Fibroblast of skin of back (primary cell): ENCODE results near the gene COMMD1.
"Not testable (repeated sequence)": the region's sequence is repeated elsewhere in the genome, so short reads cannot be mapped to it uniquely, and the experiment has no call there.

ENCODE experiments used
- DNase-seq: peaks from one replicate; pipeline ENCODE4 v3.0.0-alpha.2; 2013

The COMMD1 gene

DNA sequence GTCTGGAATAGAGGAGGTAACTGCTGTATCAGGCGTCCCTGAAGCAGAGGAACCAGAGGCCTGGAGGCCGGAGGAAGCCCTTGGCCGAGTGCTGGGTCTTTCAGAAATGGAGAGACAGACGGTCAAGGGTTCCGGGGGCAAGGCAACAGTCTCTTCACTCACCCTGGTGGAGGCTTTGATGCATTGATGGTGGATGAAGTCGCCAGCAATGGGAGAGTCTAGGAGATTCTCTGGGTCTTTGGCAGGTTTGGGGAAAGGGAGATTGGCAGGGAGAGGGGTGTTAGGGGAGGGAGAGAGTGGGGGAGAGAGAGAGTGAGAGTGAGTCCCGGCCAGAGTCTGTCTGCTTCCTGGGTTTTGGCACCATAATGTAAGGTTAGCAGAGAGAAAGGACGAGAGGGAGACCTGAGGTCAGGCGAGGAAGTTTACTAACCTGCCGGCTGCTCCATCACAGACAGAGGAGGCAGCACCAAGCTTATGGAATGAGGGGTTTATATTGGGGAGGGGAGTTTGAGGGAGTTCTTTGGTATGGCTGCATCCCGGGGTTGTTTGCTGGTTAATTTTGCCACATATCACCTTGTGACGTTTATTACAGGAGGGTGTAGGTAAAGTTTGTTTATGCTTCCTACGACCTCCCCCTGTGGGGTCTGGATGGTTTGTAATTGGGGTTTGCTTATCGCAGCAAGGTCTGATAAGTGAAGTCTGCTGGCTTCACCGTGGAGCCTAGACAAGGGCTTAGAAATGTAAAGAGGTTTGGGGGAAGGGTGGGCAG lies 19.6 kb downstream of the COMMD1 start:
- DNase-seq, result no peak

DNA sequence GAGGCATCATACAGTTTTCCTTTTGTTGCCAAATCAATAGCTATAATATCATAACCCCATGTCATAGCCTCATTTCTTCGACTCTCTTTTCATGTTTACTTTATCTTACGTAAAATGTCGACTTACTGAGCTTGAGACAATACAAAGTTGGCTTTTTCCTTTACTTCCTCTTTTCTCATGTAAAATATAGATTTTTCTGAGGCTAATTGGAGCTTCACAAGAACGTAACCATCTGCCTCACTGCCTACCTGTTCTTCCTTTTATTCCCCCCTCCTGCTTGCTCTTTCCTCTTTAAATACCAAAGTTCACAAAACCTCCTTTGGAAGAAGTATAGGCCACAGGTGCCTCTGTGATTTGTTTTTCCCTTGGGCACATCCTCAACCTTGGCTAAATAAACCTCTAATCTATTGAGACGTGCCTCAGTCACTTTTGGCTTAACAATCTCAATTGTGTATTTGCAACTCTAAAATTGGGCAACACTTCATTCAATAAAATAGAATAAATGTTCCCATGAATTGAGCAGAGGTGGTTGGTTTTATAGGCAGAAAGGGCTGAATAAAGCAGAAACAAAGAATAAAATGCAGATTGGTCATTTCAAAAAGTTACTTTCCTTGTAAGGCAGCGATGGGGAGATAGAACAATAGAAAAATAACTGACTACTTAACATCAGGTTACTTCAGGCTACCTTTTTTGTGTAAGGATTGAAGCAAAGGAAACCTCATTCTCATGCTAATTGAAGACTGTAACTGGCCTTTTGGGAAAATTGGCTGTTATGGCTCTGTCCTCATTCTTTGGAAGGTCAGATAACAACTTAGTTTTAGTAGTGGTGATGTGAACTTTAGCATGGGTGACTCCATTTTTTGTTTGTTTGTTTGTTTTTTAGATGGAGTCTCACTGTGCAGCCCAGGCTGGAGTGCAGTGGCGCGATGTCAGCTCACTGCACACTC lies 21.3 kb downstream of the COMMD1 start:
- no peak for DNase-seq

DNA sequence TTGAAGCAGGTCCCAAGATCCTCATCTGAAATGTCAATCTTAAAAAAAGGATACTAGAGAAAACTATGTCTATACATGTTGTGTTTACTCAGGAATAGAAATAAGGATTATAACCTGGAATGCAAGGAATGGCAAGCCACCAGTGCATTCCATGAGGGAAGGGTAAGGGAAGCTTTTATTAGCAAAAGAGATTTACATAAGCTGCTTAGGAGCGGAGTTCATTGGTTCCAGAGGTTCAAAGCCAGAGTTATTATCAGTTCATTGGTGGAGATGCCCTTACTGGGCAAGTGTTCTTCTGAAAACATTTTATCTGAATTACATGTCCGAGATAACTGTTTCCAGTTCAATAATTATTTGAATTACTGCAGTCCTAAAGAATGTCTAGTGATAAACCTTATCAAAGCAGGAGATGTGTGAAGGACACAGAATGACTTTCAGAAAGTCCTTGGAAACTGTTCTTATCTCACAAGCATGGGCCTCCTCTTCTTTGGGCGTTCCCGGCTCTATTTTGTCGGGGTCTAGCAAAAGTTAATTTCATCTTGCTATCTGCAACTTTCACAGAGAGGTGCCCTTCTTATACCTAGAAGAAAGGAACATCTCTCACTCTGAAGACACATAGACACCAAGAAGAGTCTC lies 23.5 kb downstream of the COMMD1 start:
- peak; percentile 75 for DNase-seq

DNA sequence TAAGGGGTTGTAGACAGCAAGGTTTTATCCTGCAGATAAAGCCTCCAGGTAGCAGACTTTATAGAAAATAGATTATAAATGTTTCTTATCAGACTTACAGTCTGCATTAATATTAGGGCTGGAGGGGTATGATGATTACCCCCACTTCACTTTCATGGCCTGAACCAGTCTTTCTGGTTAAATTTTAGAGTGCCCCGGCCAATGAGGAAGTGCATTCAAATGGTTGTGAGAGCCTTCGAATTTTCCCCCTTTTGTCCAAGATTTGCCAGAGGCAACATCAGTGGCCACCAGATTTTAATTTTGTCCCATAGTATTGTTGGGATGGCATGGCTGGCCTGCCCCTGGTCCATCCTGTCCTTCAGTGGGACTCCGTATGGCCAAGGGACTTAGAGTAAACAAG lies 31.6 kb downstream of the COMMD1 start:
- DNase-seq, result no peak

DNA sequence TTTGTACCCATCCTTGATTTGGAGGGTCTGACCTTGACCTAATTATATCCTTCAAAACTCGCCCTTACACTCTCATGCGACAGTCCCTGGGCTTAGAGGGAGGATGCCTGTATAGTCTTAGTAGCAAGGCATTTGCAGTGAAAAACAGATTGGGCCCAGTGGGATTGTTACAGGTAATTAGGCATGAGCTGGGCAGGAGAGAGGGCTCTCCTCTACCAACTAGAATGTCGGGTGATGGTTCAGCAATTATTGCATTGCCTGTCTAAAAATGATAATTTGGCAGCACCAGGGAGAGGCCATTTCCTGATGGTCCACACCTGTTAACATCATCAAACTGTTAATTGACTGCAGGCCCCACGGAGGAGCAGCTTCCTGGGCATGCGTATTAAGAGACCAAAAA lies 32.4 kb downstream of the COMMD1 start:
- DNase-seq, result no peak

DNA sequence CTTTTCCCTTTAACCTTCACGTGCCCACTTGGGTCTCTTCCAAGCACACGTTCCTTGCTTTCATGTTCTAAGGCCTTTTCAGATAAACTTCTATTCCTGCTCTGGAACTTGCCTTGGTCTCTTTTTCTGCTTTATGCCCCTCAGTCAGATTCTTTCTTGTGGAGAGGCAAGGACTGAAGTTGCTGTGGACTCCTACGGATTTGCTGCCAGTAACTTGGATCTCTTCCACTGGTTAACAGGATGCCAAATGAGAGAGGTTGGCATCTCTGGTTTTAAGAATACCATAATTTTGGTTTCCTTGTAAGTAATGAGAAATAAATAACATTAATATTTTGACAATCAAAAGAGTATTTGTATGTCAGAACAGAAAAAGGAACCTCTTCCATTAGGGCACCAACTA lies 33.0 kb downstream of the COMMD1 start:
- DNase-seq, result no peak

DNA sequence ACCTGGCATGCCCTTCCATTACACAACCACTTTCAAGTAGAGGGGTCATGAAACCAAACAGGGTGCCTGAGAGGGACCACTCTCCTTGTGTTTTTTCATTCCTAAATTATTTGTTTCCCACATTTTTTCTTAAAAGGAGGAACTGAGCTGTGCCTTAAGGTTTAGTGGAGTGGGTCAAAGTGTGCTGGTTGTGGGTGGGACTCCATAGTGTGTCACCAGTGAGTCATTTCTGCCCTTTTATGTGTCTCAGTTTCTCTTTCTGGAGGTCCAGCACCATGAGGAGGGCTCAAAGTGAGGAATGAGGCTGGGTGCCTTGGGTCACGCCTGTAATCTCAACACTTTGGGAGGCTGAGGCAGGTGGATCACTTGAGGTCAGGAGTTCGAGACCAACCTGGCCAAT lies 37.8 kb downstream of the COMMD1 start:
- no peak for DNase-seq

DNA sequence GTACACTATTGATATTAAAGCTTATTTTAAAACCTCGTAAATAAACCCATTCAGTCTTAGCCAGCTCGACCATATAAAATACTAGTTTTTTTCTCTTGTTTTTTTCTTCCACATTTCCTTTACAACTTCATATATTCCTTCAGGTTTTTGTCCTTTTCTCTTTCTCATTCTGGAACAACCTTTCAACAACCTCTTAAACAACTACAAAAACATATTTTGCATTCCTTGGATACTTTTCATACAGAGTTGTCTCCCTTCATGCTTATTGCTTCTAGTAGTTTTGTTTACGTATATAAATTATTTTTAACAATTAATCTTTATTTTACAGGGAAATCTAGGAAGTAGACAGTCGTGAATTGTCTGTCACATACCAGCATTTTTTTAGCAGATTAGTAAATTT lies 41.2 kb downstream of the COMMD1 start:
- DNase-seq, result peak; percentile 40

DNA sequence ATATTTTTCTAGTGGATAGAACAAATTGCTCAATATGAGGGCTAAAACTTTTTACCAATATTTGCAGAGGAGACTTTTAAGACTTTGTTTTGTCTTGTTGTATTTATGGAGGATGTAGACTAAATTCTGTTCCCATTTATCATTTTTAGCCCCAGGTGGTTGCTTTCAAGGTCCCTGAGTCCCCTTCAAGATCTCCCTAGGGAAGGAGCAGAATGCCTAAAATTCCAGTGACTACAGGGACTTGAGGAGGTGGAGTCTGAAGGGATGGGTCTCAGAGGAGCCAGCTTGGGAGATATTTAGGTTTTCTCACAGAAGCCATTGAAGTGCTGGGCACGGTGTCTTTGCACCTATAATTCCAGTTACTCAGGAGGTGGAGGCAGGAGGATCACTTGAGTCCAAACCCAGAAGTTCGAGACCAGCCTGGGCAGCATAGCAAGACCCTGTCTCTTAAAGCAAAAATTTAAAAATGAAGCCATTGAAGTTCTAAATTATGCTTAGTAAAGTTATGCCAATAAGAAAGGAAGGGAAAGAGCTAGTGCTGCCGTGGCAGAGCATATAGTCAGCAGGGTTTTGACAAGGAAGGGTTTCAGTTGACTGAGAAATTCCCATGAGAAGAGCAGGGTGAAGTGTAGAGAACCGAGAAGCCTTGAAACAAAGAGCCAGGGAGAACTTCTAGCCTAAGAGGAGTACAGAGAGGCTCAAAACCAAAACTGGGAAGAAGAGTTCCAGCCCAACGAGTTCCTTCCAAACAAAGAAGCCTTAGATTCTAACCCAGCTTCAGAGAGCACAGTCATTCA lies 43.4 kb downstream of the COMMD1 start:
- DNase-seq, result peak; percentile 37

DNA sequence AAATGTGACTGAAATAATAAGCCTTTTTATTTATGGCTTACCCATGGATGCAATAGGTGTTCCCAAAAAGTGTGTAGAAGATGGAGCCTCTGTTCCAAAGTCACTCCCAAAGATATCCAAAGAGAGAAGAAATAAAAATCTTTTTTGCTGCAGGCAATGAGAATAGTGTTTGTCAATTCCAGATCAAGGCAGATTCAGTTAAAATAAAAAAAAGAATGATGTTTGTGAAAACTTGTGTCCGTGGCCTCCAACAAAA lies 43.9 kb downstream of the COMMD1 start:
- DNase-seq, result no peak

DNA sequence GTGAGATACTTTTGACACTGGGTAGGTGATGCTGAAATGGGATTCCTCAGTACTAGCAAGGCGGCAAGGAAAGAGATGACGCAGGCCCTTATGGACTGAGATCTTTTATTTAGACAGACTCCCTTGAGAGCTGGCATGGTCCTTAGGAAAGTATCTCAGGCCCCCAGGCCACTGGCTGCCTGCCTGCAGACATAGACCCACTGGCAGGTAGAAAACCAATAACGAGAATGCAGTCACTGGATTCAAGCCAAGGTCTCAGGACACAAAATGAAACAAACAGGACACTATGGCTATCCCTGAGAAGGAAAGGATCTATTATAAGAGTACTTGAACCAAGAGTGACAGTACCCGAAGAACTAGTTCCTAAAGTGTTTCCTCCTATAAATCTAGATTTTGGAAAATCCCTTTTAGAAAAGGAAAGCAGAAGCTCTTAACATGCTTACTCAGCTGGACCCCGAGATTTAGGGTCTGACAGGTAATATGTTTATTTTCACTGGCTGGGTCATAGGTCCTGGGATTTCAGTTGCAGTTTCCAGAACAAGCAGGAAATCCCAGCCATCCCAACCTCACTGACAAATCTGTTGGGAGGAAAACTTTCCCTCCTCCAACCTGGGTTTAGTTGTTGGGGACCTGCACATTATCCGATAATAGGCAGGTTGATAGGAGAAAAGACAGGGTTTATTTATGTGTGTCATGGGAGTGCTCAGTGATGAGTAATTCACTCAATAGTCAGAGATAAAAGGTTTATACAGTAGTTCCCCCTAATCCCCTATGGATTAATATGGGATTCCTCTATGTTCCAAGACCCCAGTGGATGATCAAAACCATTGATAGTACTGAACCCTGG lies 44.5 kb downstream of the COMMD1 start:
- DNase-seq, result no peak

DNA sequence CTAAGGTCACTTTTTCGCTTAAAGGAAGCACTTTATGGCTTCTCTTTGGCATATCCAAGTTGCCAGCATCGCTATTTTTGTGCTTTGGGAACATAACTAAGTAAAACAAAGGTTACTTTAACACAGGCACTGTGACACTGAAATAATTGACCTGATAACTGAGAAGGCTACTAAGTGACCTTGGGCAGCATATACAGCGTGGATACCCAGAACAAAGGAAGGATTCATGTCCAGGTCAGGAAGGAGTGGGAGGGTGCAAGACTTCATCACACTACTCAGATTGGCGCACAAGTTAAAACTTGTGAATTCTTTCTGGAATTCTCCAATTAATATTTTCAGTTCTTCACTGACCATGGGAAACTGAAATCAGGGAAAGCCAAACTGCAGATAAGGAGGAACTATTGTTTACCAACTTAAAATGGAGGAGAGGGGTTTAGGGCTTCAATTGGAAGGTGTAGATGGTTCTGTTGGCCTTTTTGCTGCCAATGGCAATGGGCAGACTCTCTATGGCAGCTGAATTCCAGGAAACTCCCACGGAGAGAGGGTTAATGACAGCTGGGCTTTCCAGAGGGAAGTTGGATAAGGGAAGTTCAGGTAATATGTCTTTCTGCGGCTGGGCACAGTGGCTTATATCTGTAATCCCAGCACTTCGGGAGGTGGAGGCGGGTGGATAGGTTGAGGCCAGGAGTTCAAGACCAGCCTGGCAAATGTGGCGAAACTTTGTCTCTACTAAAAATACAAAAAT lies 45.3 kb downstream of the COMMD1 start:
- DNase-seq, result no peak

DNA sequence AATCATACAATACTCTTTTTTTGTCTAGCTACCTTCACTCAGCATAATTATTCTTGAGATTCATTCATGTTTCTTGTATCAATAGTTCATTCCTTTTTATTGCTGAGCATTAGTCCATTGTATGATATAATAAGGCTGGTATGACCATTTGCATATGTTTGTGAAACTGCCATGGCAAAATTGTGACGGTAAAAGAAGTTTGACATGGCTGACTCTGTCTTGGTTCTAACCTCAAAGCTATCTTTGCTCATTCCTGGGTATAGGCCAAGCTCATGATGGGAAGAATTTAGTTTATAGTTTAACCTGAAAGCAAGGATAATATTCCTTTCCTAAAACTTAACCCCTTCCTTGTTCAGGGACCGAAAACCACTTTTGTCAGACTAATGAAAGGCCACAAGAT lies 46.4 kb downstream of the COMMD1 start:
- no peak for DNase-seq

DNA sequence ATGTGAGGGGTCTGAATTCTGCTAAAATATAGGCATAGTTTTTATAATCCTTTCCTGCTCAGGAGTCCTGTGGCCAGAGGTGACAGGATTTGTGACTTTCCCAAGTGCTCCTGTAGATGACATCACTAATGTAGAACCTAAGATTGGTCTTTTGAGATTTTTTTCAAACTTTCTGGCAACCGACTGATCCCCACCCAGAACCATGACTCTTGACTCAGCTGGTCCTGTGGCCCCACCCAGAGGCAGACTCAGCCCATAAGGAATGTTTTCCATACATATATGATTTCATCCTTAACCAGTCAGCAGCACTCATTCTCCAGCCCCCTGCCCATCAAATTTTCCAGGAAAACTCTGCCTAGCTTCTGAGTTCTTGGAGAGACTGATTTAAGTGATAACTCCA lies 46.8 kb downstream of the COMMD1 start:
- peak; percentile 40 for DNase-seq

DNA sequence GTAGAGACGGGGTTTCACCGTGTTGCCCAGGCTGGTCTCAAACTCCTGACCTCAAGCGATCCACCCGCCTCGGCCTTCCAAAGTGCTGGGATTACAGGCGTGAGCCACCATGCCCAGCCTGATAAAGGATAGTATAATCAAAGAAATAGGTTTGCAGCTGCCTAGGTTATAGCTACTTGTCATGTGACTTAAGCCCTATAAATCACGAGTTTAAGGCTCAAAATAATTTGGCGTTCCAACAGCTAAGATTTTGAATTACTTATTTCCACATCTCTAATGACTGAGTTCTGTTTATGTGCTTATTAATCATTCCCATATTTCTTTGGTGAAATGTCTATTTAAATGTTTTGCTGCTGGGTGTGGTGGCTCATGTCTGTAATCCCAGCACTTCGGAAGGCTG lies 49.4 kb downstream of the COMMD1 start:
- not testable (repeated sequence) for DNase-seq

DNA sequence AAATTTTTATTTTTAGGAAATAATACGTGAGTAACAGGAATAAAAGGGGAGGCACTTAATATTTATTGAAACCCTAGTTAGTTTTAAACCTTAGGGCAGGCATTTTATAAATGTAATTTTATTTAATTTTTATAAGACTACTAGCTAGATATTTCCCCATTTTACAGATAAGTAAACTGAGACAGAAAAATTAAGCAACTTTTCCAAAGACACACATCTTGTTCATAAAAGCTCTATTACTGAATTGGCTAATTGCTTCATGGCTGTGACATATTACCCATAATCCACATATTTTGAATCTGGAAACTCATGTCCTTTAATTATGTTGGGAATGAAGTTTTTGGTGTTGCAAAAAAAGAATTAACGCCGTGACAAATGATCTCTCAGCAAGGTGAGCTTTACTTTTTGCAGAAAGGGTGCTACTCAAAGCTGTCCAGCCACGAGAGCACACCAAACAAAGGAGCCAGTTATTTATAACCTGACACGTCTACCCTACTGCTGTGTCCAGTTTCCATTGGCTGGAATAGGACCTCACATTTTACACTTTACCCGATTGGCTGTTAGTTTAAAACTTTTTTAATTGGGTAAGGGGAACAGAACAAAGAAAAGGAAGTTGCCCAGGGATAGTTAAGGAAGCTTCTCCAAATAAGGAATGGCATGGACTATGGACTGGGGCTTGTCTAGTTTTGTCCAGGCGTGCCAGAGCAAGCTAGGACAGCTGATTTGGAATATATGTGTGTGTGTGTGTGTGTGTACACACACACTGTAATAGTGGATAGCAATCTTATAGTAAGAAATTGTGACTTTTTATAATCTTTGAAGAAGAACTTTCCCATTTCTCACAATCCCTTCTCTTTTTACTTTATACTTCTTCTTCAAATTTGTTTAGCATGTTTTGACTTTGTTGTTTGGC lies 54.2 kb downstream of the COMMD1 start:
- DNase-seq, result peak; percentile 18

DNA sequence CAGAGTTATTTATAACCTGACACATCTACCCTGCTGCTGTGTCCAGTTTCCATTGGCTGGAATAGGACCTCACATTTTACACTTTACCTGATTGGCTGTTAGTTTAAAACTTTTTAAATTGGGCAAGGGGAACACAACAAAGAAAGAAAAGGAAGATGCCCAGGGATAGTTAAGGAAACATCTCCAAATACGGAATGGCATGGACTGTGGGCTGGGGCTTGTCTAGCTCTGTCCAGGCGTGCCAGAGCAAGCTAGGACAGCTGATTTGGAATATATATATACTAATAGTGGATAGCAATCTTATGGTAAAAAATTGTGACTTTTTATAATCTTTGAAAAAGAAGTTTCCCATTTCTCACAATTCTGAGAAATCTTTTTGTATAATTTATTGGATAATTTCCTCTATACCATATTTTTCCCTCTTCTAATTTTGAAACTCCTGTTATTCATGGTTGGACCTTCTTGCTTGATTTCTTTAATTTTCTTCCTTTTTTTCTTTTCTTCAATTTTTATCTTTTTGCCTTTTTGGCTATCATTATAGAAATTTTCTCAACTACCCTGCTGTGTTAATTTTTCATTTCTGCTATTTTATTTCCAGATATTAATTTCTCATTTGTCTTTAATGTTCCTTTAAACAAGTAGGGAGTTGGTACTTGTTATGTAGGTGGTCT lies 55.9 kb downstream of the COMMD1 start:
- no peak for DNase-seq

DNA sequence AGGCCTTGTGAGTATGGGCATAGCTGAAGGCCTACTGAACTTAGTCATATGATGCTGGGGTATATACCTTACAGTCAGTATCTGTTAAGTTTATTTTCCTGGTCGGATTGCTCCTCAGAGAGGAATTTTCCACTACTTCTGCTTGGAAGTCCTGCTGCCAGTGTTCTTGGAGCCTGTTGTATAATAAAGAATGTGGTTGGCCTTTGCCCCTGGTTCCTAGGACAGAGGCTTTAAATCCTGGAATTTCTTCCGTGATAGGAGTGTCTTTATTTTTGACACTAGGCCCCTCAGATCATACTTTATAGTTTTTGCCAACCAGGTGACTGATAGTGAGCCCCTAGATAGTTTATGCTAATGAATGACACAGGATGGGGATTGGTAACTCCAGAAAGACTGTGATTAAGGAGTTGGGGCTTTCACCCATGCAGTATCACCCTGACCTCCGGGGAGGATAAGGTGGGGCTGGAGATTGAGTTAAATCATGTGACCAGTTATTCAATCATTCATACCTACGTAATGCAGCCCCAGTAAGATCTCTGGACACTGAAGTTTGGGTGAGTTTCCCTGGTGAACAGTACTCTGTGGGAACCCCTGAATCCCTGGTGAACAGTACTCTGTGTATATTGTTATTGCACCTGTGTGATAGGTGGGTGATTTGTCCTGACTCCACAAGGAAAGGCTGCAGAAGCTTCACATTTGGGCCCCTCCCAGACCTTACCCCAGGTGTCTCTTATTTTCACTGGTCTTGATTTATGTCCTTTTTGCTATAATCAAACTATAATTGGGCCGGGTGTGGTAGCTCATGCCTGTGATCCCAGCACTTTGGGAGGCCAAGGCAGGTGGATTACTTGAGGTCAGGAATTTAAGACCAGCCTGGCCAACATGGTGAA lies 56.9 kb downstream of the COMMD1 start:
- no peak for DNase-seq
